Panc1 (cell line): ENCODE measurements around the gene CALD1.

Source experiments
- POLR2AphosphoS5 ChIP-seq: IDR thresholded peaks from 2 replicates; pipeline ENCODE4 v1.6.1; 2012; ENCODE audit warnings: mild to moderate bottlenecking, low read depth, low read length, moderate library complexity
- SIN3A ChIP-seq: IDR thresholded peaks from 2 replicates; pipeline ENCODE4 v1.6.1; 2012; ENCODE audit warnings: low read depth, mild to moderate bottlenecking, low read length, moderate library complexity, borderline replicate concordance; ENCODE audit not compliant: insufficient read depth
- TCF7L2 ChIP-seq: IDR thresholded peaks from 2 replicates; pipeline ENCODE4 v1.6.1; 2011; ENCODE audit warnings: mild to moderate bottlenecking, low read depth, low read length, inconsistent platforms
- TF ChIP-seq, protein P1 (sequence below), 2 experiments: IDR thresholded peaks; 2 replicates each; pipeline ENCODE4 v1.6.1; 2011 to 2012; ENCODE audit warnings: low read depth in 2 of 2, control low read depth in 1 of 2, low read length in 1 of 2, mild to moderate bottlenecking in 1 of 2, moderate library complexity in 1 of 2; ENCODE audit not compliant: insufficient read depth in 1 of 2
- TF ChIP-seq, protein P2 (sequence below): fragments of 450-650 bp; IDR thresholded peaks from 2 replicates; pipeline ENCODE4 v1.5.1; 2017; ENCODE audit warnings: mild to moderate bottlenecking

DNA sequence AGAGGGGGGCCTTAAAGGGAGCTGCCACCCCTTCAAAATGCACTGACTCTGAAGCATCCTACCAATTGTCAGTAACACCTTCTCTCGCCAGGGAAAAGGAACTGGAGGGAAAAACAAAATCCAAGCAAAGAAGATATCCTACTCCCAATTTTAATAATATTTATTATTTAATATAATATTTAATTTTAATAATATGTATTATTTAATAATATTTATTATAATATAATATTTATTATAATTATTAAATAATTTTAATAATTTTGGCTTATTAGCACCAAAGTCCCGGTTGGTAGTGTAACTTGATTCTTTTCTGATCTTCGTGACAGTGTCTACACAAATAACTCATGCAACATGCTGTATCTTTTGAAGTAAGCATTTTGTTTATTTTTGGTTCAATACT, 148.3 kb downstream of the CALD1 start:
- no peak for TF ChIP-seq TCF7L2
- TF ChIP-seq, protein P1, sequence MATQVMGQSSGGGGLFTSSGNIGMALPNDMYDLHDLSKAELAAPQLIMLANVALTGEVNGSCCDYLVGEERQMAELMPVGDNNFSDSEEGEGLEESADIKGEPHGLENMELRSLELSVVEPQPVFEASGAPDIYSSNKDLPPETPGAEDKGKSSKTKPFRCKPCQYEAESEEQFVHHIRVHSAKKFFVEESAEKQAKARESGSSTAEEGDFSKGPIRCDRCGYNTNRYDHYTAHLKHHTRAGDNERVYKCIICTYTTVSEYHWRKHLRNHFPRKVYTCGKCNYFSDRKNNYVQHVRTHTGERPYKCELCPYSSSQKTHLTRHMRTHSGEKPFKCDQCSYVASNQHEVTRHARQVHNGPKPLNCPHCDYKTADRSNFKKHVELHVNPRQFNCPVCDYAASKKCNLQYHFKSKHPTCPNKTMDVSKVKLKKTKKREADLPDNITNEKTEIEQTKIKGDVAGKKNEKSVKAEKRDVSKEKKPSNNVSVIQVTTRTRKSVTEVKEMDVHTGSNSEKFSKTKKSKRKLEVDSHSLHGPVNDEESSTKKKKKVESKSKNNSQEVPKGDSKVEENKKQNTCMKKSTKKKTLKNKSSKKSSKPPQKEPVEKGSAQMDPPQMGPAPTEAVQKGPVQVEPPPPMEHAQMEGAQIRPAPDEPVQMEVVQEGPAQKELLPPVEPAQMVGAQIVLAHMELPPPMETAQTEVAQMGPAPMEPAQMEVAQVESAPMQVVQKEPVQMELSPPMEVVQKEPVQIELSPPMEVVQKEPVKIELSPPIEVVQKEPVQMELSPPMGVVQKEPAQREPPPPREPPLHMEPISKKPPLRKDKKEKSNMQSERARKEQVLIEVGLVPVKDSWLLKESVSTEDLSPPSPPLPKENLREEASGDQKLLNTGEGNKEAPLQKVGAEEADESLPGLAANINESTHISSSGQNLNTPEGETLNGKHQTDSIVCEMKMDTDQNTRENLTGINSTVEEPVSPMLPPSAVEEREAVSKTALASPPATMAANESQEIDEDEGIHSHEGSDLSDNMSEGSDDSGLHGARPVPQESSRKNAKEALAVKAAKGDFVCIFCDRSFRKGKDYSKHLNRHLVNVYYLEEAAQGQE (IDR thresholded peaks at IDR 0.05; ENCODE audit: insufficient read depth in 1 of 2, low read depth in 2 of 2, low read length in 1 of 2), result no peak
- TF ChIP-seq SIN3A, result no peak
- TF ChIP-seq POLR2AphosphoS5, result no peak
- TF ChIP-seq, protein P2, sequence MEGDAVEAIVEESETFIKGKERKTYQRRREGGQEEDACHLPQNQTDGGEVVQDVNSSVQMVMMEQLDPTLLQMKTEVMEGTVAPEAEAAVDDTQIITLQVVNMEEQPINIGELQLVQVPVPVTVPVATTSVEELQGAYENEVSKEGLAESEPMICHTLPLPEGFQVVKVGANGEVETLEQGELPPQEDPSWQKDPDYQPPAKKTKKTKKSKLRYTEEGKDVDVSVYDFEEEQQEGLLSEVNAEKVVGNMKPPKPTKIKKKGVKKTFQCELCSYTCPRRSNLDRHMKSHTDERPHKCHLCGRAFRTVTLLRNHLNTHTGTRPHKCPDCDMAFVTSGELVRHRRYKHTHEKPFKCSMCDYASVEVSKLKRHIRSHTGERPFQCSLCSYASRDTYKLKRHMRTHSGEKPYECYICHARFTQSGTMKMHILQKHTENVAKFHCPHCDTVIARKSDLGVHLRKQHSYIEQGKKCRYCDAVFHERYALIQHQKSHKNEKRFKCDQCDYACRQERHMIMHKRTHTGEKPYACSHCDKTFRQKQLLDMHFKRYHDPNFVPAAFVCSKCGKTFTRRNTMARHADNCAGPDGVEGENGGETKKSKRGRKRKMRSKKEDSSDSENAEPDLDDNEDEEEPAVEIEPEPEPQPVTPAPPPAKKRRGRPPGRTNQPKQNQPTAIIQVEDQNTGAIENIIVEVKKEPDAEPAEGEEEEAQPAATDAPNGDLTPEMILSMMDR, result no peak
